Measurements from ENCODE around the gene ACP4.
"Not testable (repeated sequence)": the region's sequence is repeated elsewhere in the genome, so short reads cannot be mapped to it uniquely, and the experiment has no call there.

ACP4 gene

DNA sequence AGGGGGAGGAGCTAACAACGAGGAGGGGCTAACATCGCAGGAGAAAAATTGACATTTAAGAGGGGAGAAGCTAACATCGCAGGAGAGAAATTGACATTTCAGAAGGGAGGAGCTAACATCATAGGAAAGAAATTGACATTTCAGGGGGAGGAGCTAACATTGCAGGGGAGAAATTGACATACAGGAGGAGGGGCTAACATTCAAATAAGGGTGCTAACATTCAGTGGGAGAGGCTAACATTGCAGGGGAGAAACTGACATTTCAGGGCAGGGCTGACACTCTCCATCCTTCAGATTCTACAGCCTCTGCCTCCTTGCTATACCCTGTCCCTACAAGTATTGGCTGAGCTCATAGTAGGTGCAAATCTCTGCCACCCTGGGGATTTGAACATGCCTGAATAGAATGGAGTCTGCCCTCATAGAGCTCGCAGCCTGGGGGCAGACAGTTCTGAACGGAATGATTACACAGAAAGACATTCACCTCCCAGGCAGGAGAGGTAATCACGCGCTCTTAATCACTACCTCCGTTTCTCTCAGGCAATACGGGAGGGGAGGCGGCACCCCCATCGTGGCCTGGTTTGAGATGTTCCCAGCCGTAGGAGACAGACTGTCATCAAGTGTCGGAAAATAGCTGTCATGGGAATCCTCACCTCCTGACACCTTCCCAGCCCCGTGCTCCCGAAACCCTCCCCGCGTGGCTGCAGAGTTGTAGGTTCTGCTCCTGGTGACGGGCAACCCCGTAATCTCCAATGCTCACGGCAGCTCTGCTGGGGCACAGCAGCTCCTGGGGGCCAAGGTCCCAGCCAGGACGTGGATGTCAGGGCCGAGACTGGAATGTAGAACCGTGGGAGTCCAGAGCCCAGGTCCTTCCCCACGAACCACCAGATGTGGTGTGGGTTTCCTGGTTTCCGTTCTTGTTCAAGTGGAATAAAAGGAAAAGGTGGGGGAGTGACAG, 10.4 kb upstream of the ACP4 start:
- no peak for DNase-seq (ENCODE audit: low read depth)
- TF ChIP-seq, protein P1, sequence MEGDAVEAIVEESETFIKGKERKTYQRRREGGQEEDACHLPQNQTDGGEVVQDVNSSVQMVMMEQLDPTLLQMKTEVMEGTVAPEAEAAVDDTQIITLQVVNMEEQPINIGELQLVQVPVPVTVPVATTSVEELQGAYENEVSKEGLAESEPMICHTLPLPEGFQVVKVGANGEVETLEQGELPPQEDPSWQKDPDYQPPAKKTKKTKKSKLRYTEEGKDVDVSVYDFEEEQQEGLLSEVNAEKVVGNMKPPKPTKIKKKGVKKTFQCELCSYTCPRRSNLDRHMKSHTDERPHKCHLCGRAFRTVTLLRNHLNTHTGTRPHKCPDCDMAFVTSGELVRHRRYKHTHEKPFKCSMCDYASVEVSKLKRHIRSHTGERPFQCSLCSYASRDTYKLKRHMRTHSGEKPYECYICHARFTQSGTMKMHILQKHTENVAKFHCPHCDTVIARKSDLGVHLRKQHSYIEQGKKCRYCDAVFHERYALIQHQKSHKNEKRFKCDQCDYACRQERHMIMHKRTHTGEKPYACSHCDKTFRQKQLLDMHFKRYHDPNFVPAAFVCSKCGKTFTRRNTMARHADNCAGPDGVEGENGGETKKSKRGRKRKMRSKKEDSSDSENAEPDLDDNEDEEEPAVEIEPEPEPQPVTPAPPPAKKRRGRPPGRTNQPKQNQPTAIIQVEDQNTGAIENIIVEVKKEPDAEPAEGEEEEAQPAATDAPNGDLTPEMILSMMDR (IDR thresholded peaks at IDR 0.05; ENCODE audit: low read depth, low read length, missing control alignments): no peak
- in situ Hi-C loops (cut with HindIII; ENCODE audit: low sequenced_read_pairs): no loop called here
- no peak overlapping the region for H3K4me3 ChIP-seq (ENCODE audit: low read depth, low read length)

DNA sequence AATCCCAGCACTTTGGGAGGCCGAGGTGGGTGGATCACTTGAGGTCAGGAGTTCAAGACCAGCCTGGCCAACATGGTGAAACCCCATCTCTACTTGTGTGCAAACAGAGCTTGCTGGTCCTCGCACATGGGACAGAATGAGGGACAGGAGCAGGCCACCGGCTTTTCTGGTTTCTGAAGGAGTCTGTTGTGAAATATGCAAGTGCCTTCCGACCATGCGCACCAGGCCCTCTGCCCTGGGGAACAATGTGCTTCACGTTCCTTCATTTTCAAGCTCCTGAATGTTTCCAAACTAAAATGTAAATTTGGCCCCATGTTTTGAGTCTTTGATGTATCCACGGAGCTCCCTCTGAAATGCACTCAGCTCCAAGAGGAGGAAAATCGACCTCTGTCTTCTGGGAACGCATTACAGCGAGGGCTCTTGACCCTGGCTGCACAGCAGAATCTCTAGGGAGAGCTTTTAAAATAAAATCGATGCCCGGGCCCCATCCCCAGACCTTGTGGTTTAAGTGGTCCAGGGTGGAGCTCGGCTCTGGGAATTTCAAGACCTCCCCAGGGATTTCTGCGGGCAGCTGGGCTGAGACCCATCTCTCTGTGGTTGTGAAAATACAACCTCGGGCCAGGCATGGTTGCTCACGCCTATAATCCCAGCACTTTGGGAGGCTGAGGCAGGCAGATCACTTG, 9.3 kb upstream of the ACP4 start:
- peak; percentile 55 for DNase-seq (ENCODE audit: low read depth)
- TF ChIP-seq, protein P1 (IDR thresholded peaks at IDR 0.05; ENCODE audit: low read depth, low read length, missing control alignments): no peak
- no peak overlapping the region for H3K4me3 ChIP-seq (ENCODE audit: low read depth, low read length)
- in situ Hi-C loops (cut with HindIII; ENCODE audit: low sequenced_read_pairs): no loop called here

DNA sequence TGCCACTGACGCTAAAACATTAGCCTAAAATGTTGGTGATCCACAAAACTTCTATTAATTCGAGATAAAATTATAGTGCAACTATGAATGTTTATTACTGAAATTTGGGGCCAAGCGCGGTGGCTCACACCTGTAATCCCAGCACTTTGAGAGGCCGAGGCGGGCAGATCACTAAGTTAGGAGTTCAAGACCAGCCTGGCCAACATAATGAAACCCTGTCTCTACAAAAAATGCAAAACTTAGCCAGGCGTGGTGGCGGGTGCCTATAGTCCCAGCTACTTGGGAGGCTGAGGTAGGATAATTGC, 6.4 kb upstream of the ACP4 start:
- DNase-seq (ENCODE audit: low read depth); H3K4me3 ChIP-seq (ENCODE audit: low read depth, low read length); in situ Hi-C loops (cut with HindIII; ENCODE audit: low sequenced_read_pairs): not testable (repeated sequence)

DNA sequence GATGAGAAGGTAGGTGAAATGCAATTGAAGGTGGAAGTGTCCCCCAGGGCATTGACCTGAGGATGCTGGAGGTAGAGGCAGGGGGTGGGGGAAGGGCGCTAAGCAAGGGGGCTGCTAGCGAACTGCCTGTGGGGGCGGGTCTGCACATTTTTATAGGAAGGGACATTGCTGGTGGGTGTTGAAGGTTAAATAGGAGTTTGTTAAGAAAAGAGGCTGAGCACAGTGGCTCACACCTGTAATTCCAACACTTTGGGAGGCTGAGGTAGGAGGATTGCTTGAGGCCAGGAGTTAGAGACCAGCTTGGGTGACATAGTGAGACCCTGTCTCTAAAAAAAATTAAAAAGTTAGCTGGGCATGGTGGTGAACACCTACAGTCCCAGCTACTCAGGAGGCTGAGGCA, 5.5 kb upstream of the ACP4 start:
- TF ChIP-seq, protein P1 (IDR thresholded peaks at IDR 0.05; ENCODE audit: low read depth, low read length, missing control alignments): no peak

DNA sequence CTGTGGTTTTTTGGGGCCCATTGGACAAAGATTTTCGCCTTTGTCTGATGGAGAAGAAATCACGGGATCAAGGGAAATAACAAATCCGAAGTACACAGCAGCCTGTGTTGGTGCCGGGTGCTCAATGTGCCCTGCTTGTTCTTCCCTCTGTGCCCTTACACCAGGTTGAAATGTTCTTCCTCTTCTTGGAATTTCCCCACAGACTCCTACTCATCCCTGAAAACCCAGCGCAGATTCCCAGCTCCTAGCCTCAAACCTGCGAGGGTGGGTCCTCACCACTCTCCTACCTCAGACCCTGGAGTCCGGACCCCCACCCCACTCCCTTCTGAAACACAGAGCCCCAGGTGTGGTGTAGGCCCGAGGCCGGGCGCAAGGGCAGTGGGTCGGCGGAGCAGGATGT, 4.9 kb upstream of the ACP4 start:
- H3K4me3 ChIP-seq (ENCODE audit: low read depth, low read length): no peak overlapping the region
- DNase-seq (ENCODE audit: low read depth): no peak
- TF ChIP-seq, protein P1 (IDR thresholded peaks at IDR 0.05; ENCODE audit: low read depth, low read length, missing control alignments): no peak
- in situ Hi-C loops (cut with HindIII; ENCODE audit: low sequenced_read_pairs): no loop called here

More for the DNA sequence above, 5.5 kb upstream of the ACP4 start:
- in situ Hi-C loops (cut with HindIII; ENCODE audit: low sequenced_read_pairs): no loop called here
- DNase-seq (ENCODE audit: low read depth): no peak
- no peak overlapping the region for H3K4me3 ChIP-seq (ENCODE audit: low read depth, low read length)

DNA sequence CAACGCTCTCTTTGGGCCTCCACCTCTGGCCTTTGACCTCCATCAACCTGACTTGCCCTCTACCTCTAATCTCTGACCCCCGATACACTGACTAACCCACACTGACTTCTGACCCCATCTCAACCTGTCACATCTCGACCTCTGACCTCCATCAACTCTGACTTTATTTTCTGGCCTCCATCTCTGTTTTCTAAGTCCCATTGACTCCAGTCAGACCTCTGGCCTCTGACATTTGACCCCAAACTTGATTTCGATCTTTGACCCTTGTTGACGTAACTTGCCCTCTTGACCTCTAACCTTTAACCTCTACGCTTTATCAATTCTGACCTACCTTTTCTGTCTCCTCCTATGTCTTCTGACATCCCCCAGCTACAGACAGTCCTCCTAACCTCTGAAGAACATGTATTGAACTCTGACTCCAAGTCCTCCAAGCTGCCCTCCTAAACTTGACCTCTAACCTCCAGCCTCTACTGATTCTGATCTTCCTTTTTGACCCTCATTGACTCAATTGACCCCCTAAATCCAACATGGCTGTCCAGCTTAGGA, 780 bp downstream of the ACP4 start:
- TF ChIP-seq, protein P1 (IDR thresholded peaks at IDR 0.05; ENCODE audit: low read depth, low read length, missing control alignments): no peak

More for the DNA sequence above, 780 bp downstream of the ACP4 start:
- no peak for DNase-seq (ENCODE audit: low read depth)
- in situ Hi-C loops (cut with HindIII; ENCODE audit: low sequenced_read_pairs): no loop called here
- no peak overlapping the region for H3K4me3 ChIP-seq (ENCODE audit: low read depth, low read length)
